C4-2B (cell line): ENCODE results near the gene KDM3B.

Experiments
- CTCF ChIP-seq: fragments of 450-650 bp; conservative IDR thresholded peaks from 2 replicates; pipeline ENCODE4 v1.5.1; 2017; ENCODE audit warnings: mild to moderate bottlenecking
- ZFX ChIP-seq: fragments of 450-650 bp; IDR thresholded peaks from 2 replicates; pipeline ENCODE4 v1.6.1; 2017

- TF ChIP-seq CTCF, result no peak
- no peak for TF ChIP-seq ZFX
Measured at GRCh38 chr5:138334867-138335447, 17.5 kb upstream of the KDM3B start.
